HG02840 (cell line): Measurements from ENCODE around the gene VARS1.

Source experiments
- ATAC-seq: cut with Tn5 transposase; IDR thresholded peaks from one replicate; pipeline ENCODE4 v1.9.1; 2021; ENCODE audit warnings: mild to moderate bottlenecking, moderate library complexity, moderate number of reproducible peaks; ENCODE audit not compliant: unreplicated experiment, low FRiP score

The VARS1 gene

GRCh38 chr6:31749301-31750036 lies 46.1 kb downstream of the VARS1 start:
- no peak for ATAC-seq
